ENCODE results near the gene KCTD7. TPM values are rescaled to one million over a fixed set of nuclear protein-coding genes. Genes with fewer than 3 reads are reported as not detected.
"Not testable (repeated sequence)": the region's sequence is repeated elsewhere in the genome, so short reads cannot be mapped to it uniquely, and the experiment has no call there.

Gene KCTD7
- total and polyA plus RNA-seq, 2 of the 13 experiments (the other 11 are each of a cell fraction or from before 2014, with no cell fraction given) = 7.3 to 13.5 TPM

DNA sequence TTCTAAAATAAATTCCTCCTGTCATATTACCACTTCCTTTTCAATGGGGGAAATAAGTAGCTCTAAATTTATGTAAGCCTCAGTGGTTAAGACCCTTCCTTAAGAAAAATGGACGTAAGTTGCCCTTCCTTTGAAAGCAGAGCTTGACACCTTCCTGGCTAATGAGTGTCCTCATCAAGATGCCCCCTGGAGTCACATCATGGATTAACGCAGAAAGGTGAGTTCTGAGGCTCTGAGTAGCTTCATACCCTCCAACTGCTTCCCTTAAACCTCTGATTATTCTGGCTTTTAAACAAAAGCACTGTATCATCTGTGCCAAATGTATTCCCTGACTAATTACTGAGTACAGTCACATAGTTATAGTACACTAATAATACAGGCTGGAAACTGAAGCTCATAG lies 14.7 kb downstream of the KCTD7 start:
- ATAC-seq (no peak), FAIRE-seq (no peak), DNase-seq (ENCODE audit: low spot score) (no peak)
- Histone ChIP-seq H3K4me3 (replicated peaks in 1 of 3; ENCODE audit: insufficient read depth in 1 of 3, low read depth in 2 of 3, low read length in 3 of 3) (no peak overlapping the region), H4K20me1 (ENCODE audit: insufficient read depth, low read length) (no peaks in the 10 kb centered on the region), H3K27ac (ENCODE audit: extremely low read length, insufficient read depth, low read length) (no peak overlapping the region), H3K27me3 (ENCODE audit: control insufficient read depth in 1 of 2, insufficient read depth in 2 of 2, low read length in 2 of 2) (no peaks in the 10 kb centered on the region), H3K9me3 (ENCODE audit: low read length) (no peaks in the 10 kb centered on the region), H3K4me1 (ENCODE audit: insufficient read depth, low read length) (peaks cover 29% of the 10 kb centered on the region), H3K36me3 (replicated peaks in 1 of 2; ENCODE audit: control insufficient read depth in 1 of 2, insufficient read depth in 2 of 2, low read length in 2 of 2) (peaks cover 15 to 37% of the 10 kb centered on the region in 2 experiments), H3K9ac (ENCODE audit: insufficient read depth, low read depth, low read length) (no peak overlapping the region), H3K79me2 (ENCODE audit: insufficient read depth, low read length) (no peaks in the 10 kb centered on the region), H3K4me2 (ENCODE audit: low read depth, low read length) (no peak overlapping the region), H2AFZ (ENCODE audit: low read length) (no peak overlapping the region)
- no TSS peak for BruUV-seq (replicated peaks)
- POLR2A ChIA-PET = interaction anchor here (0.6 to 0.7 kb wide), 2 partner anchors 11 to 15 kb away, joined by 3 read pairs; partner anchors contain the start of gene KCTD7
- in situ Hi-C loops (cut with HindIII; ENCODE audit: extremely low pct_ligation_motif_present, low pct_unique_long_range_greater_than_20kb) = no loop called here
- WGBS (ENCODE audit: low lambda C conversion rate) = 96% methylated on average over 2 of the region's 2 CpGs
- TF ChIP-seq JUN (CRISPR knock-in tag; IDR thresholded peaks at IDR 0.05) (no peak), NCOR1 (IDR thresholded peaks at IDR 0.05; ENCODE audit: borderline replicate concordance, low read length) (no peak), NFRKB (IDR thresholded peaks at IDR 0.05) (no peak), POLR2A (IDR thresholded peaks at IDR 0.05; ENCODE audit: insufficient read depth in 1 of 2, low read depth in 2 of 2, low read length in 2 of 2) (no peak), SSRP1 (CRISPR knock-in tag; IDR thresholded peaks at IDR 0.05) (no peak), ZNF343 (CRISPR knock-in tag; IDR thresholded peaks at IDR 0.05) (no peak), RAD51 (IDR thresholded peaks at IDR 0.05; ENCODE audit: borderline replicate concordance) (no peak), ZNF10 (CRISPR knock-in tag; IDR thresholded peaks at IDR 0.05; ENCODE audit: borderline replicate concordance, low read depth) (no peak), FOSL1 (CRISPR knock-in tag; IDR thresholded peaks at IDR 0.05; ENCODE audit: borderline replicate concordance) (no peak)
- TF ChIP-seq, protein P1, sequence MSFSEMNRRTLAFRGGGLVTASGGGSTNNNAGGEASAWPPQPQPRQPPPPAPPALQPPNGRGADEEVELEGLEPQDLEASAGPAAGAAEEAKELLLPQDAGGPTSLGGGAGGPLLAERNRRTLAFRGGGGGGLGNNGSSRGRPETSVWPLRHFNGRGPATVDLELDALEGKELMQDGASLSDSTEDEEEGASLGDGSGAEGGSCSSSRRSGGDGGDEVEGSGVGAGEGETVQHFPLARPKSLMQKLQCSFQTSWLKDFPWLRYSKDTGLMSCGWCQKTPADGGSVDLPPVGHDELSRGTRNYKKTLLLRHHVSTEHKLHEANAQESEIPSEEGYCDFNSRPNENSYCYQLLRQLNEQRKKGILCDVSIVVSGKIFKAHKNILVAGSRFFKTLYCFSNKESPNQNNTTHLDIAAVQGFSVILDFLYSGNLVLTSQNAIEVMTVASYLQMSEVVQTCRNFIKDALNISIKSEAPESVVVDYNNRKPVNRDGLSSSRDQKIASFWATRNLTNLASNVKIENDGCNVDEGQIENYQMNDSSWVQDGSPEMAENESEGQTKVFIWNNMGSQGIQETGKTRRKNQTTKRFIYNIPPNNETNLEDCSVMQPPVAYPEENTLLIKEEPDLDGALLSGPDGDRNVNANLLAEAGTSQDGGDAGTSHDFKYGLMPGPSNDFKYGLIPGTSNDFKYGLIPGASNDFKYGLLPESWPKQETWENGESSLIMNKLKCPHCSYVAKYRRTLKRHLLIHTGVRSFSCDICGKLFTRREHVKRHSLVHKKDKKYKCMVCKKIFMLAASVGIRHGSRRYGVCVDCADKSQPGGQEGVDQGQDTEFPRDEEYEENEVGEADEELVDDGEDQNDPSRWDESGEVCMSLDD (CRISPR knock-in tag; IDR thresholded peaks at IDR 0.05; ENCODE audit: borderline replicate concordance) = no peak
- intact Hi-C loops (cut with micrococcal nuclease; ENCODE audit: unreplicated experiment) = no loop called here
- CTCF ChIA-PET (ENCODE audit: low intra/inter-chr PET ratio, low total read pairs) = no interaction called here

DNA sequence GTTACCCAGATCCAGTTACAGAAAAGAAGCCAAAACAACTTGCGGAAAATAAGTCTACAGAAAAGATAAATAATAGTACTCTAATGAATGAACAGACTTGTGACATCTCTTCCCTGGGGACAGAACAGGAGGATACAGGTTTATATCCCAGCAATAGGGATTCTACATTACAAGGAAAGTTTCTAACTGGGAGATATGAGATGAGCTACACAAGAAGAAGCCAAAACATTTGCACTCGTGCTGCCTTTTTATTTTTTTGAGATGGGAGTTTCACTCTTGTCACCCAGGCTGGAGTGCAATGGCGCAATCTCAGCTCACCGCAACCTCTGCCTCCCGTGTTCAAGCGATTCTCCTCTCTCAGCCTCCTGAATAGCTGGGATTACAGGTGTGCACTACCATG lies 22.3 kb downstream of the KCTD7 start:
- ATAC-seq; DNase-seq (ENCODE audit: low spot score); H3K4me3 ChIP-seq (replicated peaks in 1 of 3; ENCODE audit: insufficient read depth in 1 of 3, low read depth in 2 of 3, low read length in 3 of 3); H3K27ac ChIP-seq (ENCODE audit: extremely low read length, insufficient read depth, low read length); in situ Hi-C loops (cut with HindIII; ENCODE audit: extremely low pct_ligation_motif_present, low pct_unique_long_range_greater_than_20kb); H4K20me1 ChIP-seq (ENCODE audit: insufficient read depth, low read length); POLR2A ChIA-PET; H3K9ac ChIP-seq (ENCODE audit: insufficient read depth, low read depth, low read length); BruUV-seq (replicated peaks); H3K36me3 ChIP-seq (replicated peaks in 1 of 2; ENCODE audit: control insufficient read depth in 1 of 2, insufficient read depth in 2 of 2, low read length in 2 of 2); H3K27me3 ChIP-seq (ENCODE audit: control insufficient read depth in 1 of 2, insufficient read depth in 2 of 2, low read length in 2 of 2); H3K4me2 ChIP-seq (ENCODE audit: low read depth, low read length); H3K9me3 ChIP-seq (ENCODE audit: low read length); FAIRE-seq; CTCF ChIA-PET (ENCODE audit: low intra/inter-chr PET ratio, low total read pairs); H2AFZ ChIP-seq (ENCODE audit: low read length): not testable (repeated sequence)
- peaks cover 15% of the 10 kb centered on the region for H3K79me2 ChIP-seq (ENCODE audit: insufficient read depth, low read length)
- peaks cover 13% of the 10 kb centered on the region for H3K4me1 ChIP-seq (ENCODE audit: insufficient read depth, low read length)
- intact Hi-C loops (cut with micrococcal nuclease; ENCODE audit: unreplicated experiment) = loop anchor here (10.0 kb wide), 1 partner anchor 96 kb away; no protein-coding TSS in a partner anchor
- 77% methylated on average over 6 of the region's 6 CpGs for WGBS (ENCODE audit: low lambda C conversion rate)

Data from HepG2 (cell line).